Effector memory CD4-positive, alpha-beta T cell (primary cell): ENCODE results near the gene CRYGA.
"Not testable (repeated sequence)": the region's sequence is repeated elsewhere in the genome, so short reads cannot be mapped to it uniquely, and the experiment has no call there.

Source experiments
- DNase-seq, 3 donors: peaks; one replicate each; pipeline ENCODE4 v3.0.0-alpha.2; 2020
- H3K27ac ChIP-seq: 2 replicates; pipeline ENCODE4 v1.7.0; 2013; ENCODE audit warnings: mild to moderate bottlenecking, low read length, moderate library complexity; ENCODE audit not compliant: insufficient read depth, poor library complexity, severe bottlenecking
- H3K27me3 ChIP-seq: replicated peaks from 2 replicates; pipeline ENCODE4 v1.7.0; 2013; ENCODE audit warnings: mild to moderate bottlenecking, low read length; ENCODE audit not compliant: insufficient read depth, control insufficient read depth, poor library complexity, severe bottlenecking
- H3K36me3 ChIP-seq: 2 replicates; pipeline ENCODE4 v1.7.0; 2013; ENCODE audit warnings: mild to moderate bottlenecking, low read length, moderate library complexity; ENCODE audit not compliant: control insufficient read depth, insufficient read depth
- H3K4me1 ChIP-seq: 2 replicates; pipeline ENCODE4 v1.7.0; 2013; ENCODE audit warnings: low read length, mild to moderate bottlenecking; ENCODE audit not compliant: control insufficient read depth, insufficient read depth, poor library complexity, severe bottlenecking
- H3K4me3 ChIP-seq: 2 replicates; pipeline ENCODE4 v1.7.0; 2013; ENCODE audit warnings: low read length, low read depth, mild to moderate bottlenecking; ENCODE audit not compliant: insufficient read depth, poor library complexity, severe bottlenecking
- H3K9me3 ChIP-seq: 2 replicates; pipeline ENCODE4 v1.7.0; 2013; ENCODE audit warnings: mild to moderate bottlenecking, low read length, moderate library complexity; ENCODE audit not compliant: control insufficient read depth

CRYGA gene

DNA sequence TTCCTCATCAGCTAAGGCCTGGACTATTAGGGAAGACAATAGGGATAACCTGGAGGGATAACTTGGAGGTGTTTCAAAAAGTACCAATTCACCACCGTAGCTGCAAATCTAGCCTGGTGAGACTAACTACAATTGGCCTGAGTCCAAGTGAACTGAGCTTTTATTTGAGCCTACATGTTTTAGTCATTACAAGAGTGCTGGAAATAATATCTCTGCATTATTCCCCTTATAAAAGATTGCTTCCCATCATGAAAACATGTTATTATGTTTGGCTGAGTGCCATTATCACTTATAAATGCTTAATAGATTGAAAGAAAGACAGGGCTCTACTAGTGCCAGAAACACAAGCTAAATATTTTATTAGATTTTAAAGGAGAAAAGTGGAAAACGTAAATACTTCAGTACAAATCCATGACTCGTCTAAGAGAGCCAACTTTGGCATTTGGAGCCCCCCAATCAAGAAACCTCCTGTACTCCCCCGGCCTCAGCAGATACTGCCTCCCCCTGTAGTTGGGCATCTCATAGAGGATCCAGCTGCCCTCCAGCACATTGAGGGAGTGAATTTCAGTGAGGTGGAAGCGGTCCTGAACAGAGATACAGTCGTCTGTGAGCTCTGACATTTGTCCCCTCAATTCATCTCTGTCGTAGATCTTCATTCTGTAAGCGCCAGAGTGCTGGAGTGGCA is 21.0 kb downstream of the CRYGA start:
- H3K9me3 ChIP-seq = no peaks in the 10 kb centered on the region
- no peaks in the 10 kb centered on the region for H3K36me3 ChIP-seq
- no peaks in the 10 kb centered on the region for H3K27me3 ChIP-seq
- no peaks in the 10 kb centered on the region for H3K4me1 ChIP-seq
- DNase-seq = no peak
- no peak overlapping the region for H3K4me3 ChIP-seq
- no peak overlapping the region for H3K27ac ChIP-seq

DNA sequence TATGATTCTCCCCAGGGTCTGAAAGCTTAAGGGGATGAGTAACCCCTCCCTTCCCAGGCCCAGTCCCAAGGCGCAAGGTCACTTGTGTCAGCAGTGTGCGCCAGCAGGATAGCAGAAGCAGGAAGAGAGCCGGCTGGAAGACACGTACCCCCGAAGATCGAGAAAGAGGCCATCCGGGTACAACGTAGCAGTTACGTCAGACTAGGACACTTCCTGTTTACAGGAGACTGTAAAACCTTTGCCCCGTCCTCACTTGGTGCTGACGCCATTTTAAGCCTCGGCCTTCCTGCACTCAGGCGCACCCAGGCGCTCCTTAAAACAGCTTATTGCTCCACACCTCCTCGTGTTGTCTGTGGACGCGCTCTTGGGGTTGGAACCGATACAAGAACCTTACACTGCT is 23.9 kb downstream of the CRYGA start:
- no peaks in the 10 kb centered on the region for H3K4me1 ChIP-seq
- H3K27me3 ChIP-seq = no peaks in the 10 kb centered on the region
- H3K36me3 ChIP-seq = no peaks in the 10 kb centered on the region
- no peak overlapping the region for H3K27ac ChIP-seq
- no peak overlapping the region for H3K4me3 ChIP-seq
- DNase-seq = no peak
- no peaks in the 10 kb centered on the region for H3K9me3 ChIP-seq

DNA sequence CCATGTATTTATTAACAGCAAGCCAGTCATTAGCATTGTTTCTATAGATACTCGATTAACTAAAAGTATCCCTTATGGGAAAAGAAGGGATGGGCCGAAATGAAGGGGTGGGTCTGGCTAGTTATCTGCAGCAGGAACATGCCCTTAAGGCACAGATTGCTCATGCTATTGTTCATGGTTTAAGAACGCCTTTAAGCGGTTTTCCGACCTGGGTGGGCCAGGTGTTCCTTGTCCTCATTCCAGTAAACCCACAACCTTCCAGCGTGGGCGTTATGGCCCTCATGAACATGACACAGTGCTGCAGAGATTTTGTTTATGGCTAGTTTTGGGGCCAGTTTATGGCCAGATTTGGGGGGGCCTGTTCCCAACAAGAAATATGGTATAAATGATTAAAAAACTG is 25.1 kb downstream of the CRYGA start:
- not testable (repeated sequence) for DNase-seq, H3K27ac ChIP-seq

DNA sequence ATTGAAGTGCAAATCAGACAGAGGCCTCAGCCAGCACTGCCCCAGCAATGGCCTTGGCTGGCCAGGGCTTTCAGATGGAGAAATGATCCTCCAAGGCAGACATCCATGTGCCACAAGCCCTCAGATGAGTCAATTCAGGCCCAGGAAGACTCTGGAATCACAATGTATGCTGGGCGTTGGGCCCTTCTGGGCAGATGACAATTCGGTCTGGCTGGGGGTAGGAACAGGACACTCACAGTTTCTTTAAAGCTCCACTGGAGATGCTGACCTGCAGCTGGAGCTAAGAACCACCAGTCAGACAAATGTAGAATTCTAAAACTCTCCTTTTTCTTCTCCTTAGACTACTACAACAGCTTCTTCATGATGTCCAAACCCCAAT is 26.7 kb downstream of the CRYGA start:
- Histone ChIP-seq H3K4me3 (no peak overlapping the region), H3K9me3 (no peaks in the 10 kb centered on the region), H3K4me1 (no peaks in the 10 kb centered on the region), H3K27ac (no peak overlapping the region), H3K36me3 (no peaks in the 10 kb centered on the region), H3K27me3 (no peaks in the 10 kb centered on the region)
- no peak for DNase-seq

More for the DNA sequence above, 25.1 kb downstream of the CRYGA start:
- not testable (repeated sequence) for H3K36me3 ChIP-seq, H3K9me3 ChIP-seq, H3K4me1 ChIP-seq, H3K4me3 ChIP-seq, H3K27me3 ChIP-seq

DNA sequence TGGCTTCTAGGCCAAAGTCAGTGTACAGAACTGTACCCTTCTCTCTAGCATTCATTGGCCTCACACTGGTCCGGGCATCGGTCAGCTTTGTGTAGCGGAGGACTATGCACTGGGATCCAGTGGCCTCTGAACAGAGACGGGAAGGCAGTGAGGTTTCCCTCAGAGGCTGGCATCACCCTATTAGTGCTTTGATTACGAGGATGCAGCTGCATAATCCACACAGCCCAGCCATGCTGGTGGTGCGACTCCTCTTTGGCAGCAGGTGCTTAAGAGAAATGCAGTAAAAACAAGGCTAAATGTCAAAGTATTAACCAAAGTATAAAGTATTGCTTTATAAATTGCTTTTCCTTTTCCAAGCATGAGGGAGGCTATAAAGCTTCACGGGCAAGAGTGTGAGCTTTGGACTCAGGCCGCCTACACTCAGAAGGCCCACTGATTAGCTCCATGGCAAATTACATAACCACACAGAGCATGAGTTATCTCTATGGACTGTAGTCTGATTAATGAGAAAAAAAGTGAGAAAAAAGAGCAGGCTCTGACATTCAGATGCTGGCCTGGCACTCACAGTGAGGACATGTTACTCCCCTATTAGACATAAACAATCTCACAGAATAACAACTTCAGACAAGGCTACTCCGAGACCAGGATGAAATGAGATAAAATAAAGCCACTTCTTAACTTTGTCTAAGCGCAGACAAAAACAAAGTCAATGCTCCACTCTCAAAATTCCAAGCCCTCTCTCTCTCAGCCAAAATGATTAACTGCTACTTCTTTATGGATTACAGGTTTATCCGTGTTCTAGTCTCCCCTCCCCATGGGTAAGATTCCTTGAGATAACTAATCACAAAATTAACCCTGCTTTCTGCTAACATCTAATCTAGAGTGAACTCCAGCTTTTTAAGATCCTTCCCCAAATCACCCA is 27.3 kb downstream of the CRYGA start:
- no peaks in the 10 kb centered on the region for H3K27me3 ChIP-seq
- H3K36me3 ChIP-seq = no peaks in the 10 kb centered on the region
- no peak overlapping the region for H3K4me3 ChIP-seq
- no peaks in the 10 kb centered on the region for H3K9me3 ChIP-seq
- no peaks in the 10 kb centered on the region for H3K4me1 ChIP-seq
- no peak overlapping the region for H3K27ac ChIP-seq
- no peak for DNase-seq

DNA sequence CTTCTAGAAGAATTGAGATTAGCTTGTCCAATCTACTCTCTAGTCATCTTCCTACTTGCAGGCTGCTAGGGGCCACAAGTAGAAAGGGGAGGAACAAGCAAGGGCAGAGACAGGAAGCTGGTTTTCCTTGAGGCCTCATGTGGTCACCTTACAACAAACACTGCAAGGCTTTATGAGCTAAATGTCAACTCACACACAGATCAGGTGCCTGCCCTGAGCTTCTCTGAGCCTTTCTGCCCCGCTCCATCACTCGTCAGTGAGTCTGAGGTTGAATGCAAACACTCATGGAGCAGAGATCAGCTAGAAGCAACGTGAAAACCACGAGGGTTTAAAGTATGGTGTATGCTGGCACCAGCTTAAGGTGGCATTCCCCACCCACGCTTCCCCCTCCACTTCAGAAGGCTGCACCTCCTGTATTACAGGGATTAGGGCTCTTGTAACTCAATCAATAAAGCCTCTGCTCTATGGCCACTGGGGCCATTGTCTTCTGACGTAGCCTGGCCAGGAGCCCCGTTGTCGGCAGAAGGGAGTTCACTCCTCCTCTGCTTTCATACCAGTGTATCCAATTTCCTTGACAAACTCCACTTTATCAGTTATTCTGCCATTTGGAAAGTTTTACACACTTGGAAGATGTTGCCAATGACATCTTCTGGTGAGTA is 28.3 kb downstream of the CRYGA start:
- H3K9me3 ChIP-seq = no peaks in the 10 kb centered on the region
- no peaks in the 10 kb centered on the region for H3K4me1 ChIP-seq
- H3K27ac ChIP-seq = no peak overlapping the region
- no peaks in the 10 kb centered on the region for H3K27me3 ChIP-seq
- no peaks in the 10 kb centered on the region for H3K36me3 ChIP-seq
- H3K4me3 ChIP-seq = no peak overlapping the region
- no peak for DNase-seq

DNA sequence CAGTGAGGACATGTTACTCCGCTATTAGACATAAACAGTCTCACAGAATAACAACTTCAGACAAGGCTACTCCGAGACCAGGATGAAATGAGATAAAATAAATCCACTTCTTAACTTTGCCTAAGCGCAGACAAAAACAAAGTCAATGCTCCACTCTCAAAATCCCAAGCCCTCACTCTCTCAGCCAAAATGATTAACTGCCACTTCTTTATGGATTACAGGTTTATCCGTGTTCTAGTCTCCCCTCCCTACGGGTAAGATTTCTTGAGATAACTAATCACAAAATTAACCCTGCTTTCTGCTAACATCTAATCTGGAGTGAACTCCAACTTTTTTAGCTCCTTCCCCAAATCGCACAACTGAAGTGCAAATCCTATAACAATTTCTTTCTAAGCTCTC is 32.7 kb downstream of the CRYGA start:
- no peak overlapping the region for H3K4me3 ChIP-seq
- no peak overlapping the region for H3K27ac ChIP-seq
- no peaks in the 10 kb centered on the region for H3K27me3 ChIP-seq
- H3K9me3 ChIP-seq = no peaks in the 10 kb centered on the region
- no peaks in the 10 kb centered on the region for H3K4me1 ChIP-seq
- no peaks in the 10 kb centered on the region for H3K36me3 ChIP-seq
- DNase-seq = no peak

DNA sequence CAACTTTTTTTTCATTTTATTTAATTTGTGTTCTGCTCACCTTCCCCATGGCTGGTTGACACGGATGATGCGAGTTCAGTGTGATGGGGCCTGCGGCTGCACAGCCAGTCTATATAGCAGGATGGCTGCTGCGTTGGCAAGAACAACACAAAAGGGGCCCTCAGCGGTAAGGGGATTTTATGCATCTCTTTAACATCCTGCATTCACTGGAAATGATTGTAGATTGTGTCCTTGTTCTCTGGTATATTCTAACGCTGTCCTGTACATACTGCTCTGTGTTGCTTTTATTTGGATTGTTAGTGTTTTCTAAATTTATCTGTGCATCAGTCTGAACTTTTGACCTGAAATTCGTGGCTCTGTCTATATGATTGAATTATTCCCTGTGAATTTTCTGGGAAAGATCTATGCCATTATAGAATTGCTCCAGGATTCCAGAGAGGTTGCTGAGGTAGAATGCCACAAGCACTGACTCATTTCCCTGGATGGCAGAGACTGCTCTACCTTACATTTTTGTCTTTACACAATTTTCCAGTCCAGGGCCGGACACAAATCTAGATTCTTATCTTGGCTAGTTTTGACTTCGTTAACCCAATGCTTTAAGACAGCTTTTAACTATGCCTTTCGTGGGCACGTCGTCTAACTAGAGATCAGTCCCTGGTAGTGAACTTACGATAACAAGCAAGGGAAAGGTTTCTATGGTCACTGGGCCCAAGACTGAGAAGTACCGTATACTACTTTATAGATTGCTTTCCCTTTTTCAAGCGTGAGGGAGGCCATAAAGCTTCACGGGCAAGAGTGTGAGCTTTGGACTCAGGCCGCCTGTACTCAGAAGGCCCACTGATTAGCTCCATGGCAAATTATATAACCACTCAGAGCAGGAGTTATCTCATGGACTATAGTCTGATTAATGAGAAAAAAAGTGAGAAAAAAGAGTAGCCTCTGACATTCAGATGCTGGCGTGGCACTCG is 33.4 kb downstream of the CRYGA start, which contains the start of gene CRYGC:
TSS of gene CRYGC (minus strand) at position 85 of the 968 bp plus-strand sequence. CDS start at position 49, 36 bp downstream.
- H3K27ac ChIP-seq = no peak within 1 kb of the TSS
- H3K36me3 ChIP-seq = no peaks in the 10 kb centered on the region
- no peak for DNase-seq
- no peaks in the 10 kb centered on the region for H3K9me3 ChIP-seq
- no peaks in the 10 kb centered on the region for H3K4me1 ChIP-seq
- no peaks in the 10 kb centered on the region for H3K27me3 ChIP-seq
- no peak within 1 kb of the TSS for H3K4me3 ChIP-seq

DNA sequence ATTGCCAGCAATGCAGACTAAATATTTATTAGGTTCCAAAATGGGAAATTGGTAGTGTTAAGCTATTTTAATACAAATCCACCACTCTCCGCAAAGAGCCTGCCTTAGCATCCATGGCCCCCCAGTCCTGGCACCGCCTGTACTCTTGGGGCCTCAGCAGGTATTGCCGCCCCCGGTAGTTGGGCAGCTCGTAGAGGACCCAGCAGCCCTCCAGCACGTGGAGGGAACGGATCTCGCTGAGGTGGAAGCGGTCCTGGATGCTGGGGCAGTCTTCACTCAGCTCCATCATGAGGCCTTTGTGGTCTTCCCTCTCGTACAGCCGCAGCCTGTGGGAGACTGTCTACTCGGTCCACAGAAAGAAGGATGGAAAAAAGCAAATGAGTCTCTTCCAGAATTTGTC is 35.3 kb downstream of the CRYGA start:
- H3K27me3 ChIP-seq = no peaks in the 10 kb centered on the region
- no peaks in the 10 kb centered on the region for H3K36me3 ChIP-seq
- no peak for DNase-seq
- H3K9me3 ChIP-seq = no peaks in the 10 kb centered on the region
- no peak overlapping the region for H3K4me3 ChIP-seq
- H3K4me1 ChIP-seq = no peaks in the 10 kb centered on the region
- no peak overlapping the region for H3K27ac ChIP-seq
